HEK293 (cell line): ENCODE measurements around the gene PRDM11.

ENCODE experiments used
- CTCF ChIA-PET: fragments of 350-600 bp; formaldehyde crosslinking; extraction: SDS; loops from one replicate; lab custom pipeline; 2021; ENCODE audit warnings: antibody characterized with exemption; lab: Yijun Ruan, JAX
- POLR2A ChIA-PET: fragments of 300-600 bp; formaldehyde crosslinking; extraction: SDS; loops from one replicate; lab custom pipeline; 2020; ENCODE audit warnings: antibody characterized with exemption, inconsistent platforms; lab: Yijun Ruan, JAX
- H3K27ac ChIP-seq: fragments of 200-500 bp; sonication (Bioruptor generic); 2 replicates; pipeline ENCODE4 v1.5.1; 2014; ENCODE audit warnings: low read depth, low read length, control low read depth, inconsistent platforms; ENCODE audit errors: extremely low read depth
- H3K36me3 ChIP-seq, 2 experiments: fragments of 200-500 bp in 1 of 2; sonication (Bioruptor generic) in 1 of 2; 1 replicate in 1 of 2; 2 replicates in 1 of 2; pipeline ENCODE4 v1.5.1; 2014 to 2017; ENCODE audit warnings: inconsistent platforms in 2 of 2, low read length in 2 of 2; ENCODE audit not compliant: control insufficient read depth in 2 of 2, insufficient read depth in 1 of 2
- H3K4me1 ChIP-seq: fragments of 200-500 bp; sonication (Bioruptor generic); 2 replicates; pipeline ENCODE4 v1.5.1; 2014; ENCODE audit warnings: mild to moderate bottlenecking, low read length, inconsistent platforms; ENCODE audit not compliant: control insufficient read depth, insufficient read depth
- H3K4me3 ChIP-seq: 2 replicates; pipeline ENCODE4 v1.5.1; 2011; ENCODE audit warnings: low read depth, mild to moderate bottlenecking, control low read depth, low read length, moderate library complexity
- H3K9me3 ChIP-seq: fragments of 200-500 bp; sonication (Bioruptor generic); 2 replicates; pipeline ENCODE4 v1.5.1; 2014; ENCODE audit warnings: low read depth, low read length, inconsistent platforms; ENCODE audit not compliant: control insufficient read depth, insufficient read depth
- FEZF1 ChIP-seq: fragments of 450-650 bp; formaldehyde crosslinking; IDR thresholded peaks from 2 replicates; pipeline ENCODE4 v1.5.1; 2016; ENCODE audit warnings: missing biosample characterization, missing genetic modification characterization
- GFI1B ChIP-seq: fragments of 450-650 bp; formaldehyde crosslinking; IDR thresholded peaks from 2 replicates; pipeline ENCODE4 v1.5.1; 2016; ENCODE audit warnings: missing biosample characterization, missing genetic modification characterization
- INSM2 ChIP-seq: fragments of 450-650 bp; formaldehyde crosslinking; IDR thresholded peaks from 2 replicates; pipeline ENCODE4 v1.5.1; 2016; ENCODE audit warnings: missing biosample characterization, missing genetic modification characterization
- KLF1 ChIP-seq: fragments of 450-650 bp; formaldehyde crosslinking; IDR thresholded peaks from 2 replicates; pipeline ENCODE4 v1.5.1; 2016; ENCODE audit warnings: missing biosample characterization, missing genetic modification characterization
- KLF7 ChIP-seq: fragments of 450-650 bp; formaldehyde crosslinking; IDR thresholded peaks from 2 replicates; pipeline ENCODE4 v1.5.1; 2016; ENCODE audit warnings: missing biosample characterization, missing genetic modification characterization, borderline replicate concordance
- SALL2 ChIP-seq: fragments of 450-650 bp; formaldehyde crosslinking; IDR thresholded peaks from 2 replicates; pipeline ENCODE4 v1.5.0; 2017; ENCODE audit warnings: missing biosample characterization, mild to moderate bottlenecking, missing genetic modification characterization, borderline replicate concordance
- SP3 ChIP-seq: fragments of 450-650 bp; formaldehyde crosslinking; IDR thresholded peaks from 2 replicates; pipeline ENCODE4 v1.5.1; 2016; ENCODE audit warnings: missing biosample characterization, missing genetic modification characterization
- WT1 ChIP-seq: fragments of 450-650 bp; formaldehyde crosslinking; IDR thresholded peaks from 2 replicates; pipeline ENCODE4 v1.5.1; 2016; ENCODE audit warnings: missing biosample characterization, missing genetic modification characterization
- ZBTB10 ChIP-seq: fragments of 450-650 bp; formaldehyde crosslinking; IDR thresholded peaks from 2 replicates; pipeline ENCODE4 v1.5.1; 2016; ENCODE audit warnings: missing biosample characterization, missing genetic modification characterization
- ZBTB11 ChIP-seq: fragments of 450-650 bp; formaldehyde crosslinking; conservative IDR thresholded peaks from 2 replicates; pipeline ENCODE4 v1.5.1; 2016; ENCODE audit warnings: low read depth, missing biosample characterization, missing genetic modification characterization
- ZBTB8A ChIP-seq: fragments of 450-650 bp; formaldehyde crosslinking; IDR thresholded peaks from 2 replicates; pipeline ENCODE4 v1.5.1; 2016; ENCODE audit warnings: missing biosample characterization, missing genetic modification characterization
- ZFP3 ChIP-seq: fragments of 450-650 bp; formaldehyde crosslinking; IDR thresholded peaks from 2 replicates; pipeline ENCODE4 v1.5.1; 2016; ENCODE audit warnings: low read depth, missing biosample characterization, missing genetic modification characterization
- ZNF121 ChIP-seq: fragments of 450-650 bp; formaldehyde crosslinking; IDR thresholded peaks from 2 replicates; pipeline ENCODE4 v1.5.1; 2016; ENCODE audit warnings: missing biosample characterization, missing genetic modification characterization
- ZNF132 ChIP-seq: fragments of 450-650 bp; formaldehyde crosslinking; IDR thresholded peaks from 2 replicates; pipeline ENCODE4 v1.5.1; 2017; ENCODE audit warnings: missing biosample characterization, missing genetic modification characterization, borderline replicate concordance
- ZNF140 ChIP-seq: fragments of 450-650 bp; formaldehyde crosslinking; IDR thresholded peaks from 2 replicates; pipeline ENCODE4 v1.5.1; 2016; ENCODE audit warnings: missing biosample characterization, missing genetic modification characterization
- ZNF211 ChIP-seq: fragments of 450-650 bp; formaldehyde crosslinking; IDR thresholded peaks from 2 replicates; pipeline ENCODE4 v1.5.1; 2016; ENCODE audit warnings: low read depth, missing biosample characterization, missing genetic modification characterization
- ZNF266 ChIP-seq: fragments of 450-650 bp; formaldehyde crosslinking; IDR thresholded peaks from 2 replicates; pipeline ENCODE4 v1.5.1; 2016; ENCODE audit warnings: missing biosample characterization, missing genetic modification characterization, low read depth
- ZNF514 ChIP-seq: fragments of 450-650 bp; formaldehyde crosslinking; IDR thresholded peaks from 2 replicates; pipeline ENCODE4 v1.5.1; 2016; ENCODE audit warnings: missing biosample characterization, missing genetic modification characterization
- ZNF521 ChIP-seq: fragments of 450-650 bp; formaldehyde crosslinking; IDR thresholded peaks from 2 replicates; pipeline ENCODE4 v1.5.1; 2017; ENCODE audit warnings: missing biosample characterization, mild to moderate bottlenecking, missing genetic modification characterization
- ZNF561 ChIP-seq: fragments of 450-650 bp; IDR thresholded peaks from 2 replicates; pipeline ENCODE4 v1.5.1; 2018; ENCODE audit warnings: missing biosample characterization, missing genetic modification characterization, borderline replicate concordance
- ZNF670 ChIP-seq: fragments of 450-650 bp; formaldehyde crosslinking; IDR thresholded peaks from 2 replicates; pipeline ENCODE4 v1.5.1; 2016; ENCODE audit warnings: missing biosample characterization, missing genetic modification characterization, low read depth
- ZNF843 ChIP-seq: fragments of 450-650 bp; formaldehyde crosslinking; IDR thresholded peaks from 2 replicates; pipeline ENCODE4 v1.5.1; 2016; ENCODE audit warnings: missing biosample characterization, missing genetic modification characterization
- ZXDB ChIP-seq: fragments of 450-650 bp; formaldehyde crosslinking; IDR thresholded peaks from 2 replicates; pipeline ENCODE4 v1.5.1; 2016; ENCODE audit warnings: missing biosample characterization, missing genetic modification characterization
- TF ChIP-seq, protein P1 (sequence below): fragments of 450-650 bp; formaldehyde crosslinking; IDR thresholded peaks from 2 replicates; pipeline ENCODE4 v1.5.1; 2016; ENCODE audit warnings: missing biosample characterization, missing genetic modification characterization, low read depth
- TF ChIP-seq, protein P2 (sequence below): fragments of 450-650 bp; formaldehyde crosslinking; IDR thresholded peaks from 2 replicates; pipeline ENCODE4 v1.5.1; 2016; ENCODE audit warnings: missing biosample characterization, missing genetic modification characterization

PRDM11 gene

DNA sequence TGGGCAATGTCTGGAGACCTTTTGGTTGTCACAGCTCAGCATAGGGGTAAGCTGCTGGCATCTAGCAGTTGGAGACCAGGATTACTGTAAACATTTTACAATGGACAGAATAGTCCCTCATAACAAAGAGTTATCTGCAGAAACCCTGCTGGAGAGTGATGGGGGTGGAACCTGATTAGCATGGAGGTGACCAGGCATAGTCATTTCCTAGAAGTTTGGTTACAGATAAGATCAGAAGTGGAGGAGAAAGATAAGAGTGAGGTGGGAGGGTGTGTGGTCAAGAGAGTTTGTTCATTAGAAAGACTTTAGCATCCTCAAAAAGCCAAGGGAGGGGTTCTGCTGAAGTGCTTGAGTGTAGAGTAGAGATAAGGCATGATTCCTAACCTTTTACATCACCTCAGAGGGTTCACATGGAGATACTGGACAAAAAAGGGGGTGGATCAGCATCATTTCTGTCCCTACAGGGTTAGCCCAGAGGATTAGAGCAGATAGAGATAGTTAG is 38.8 kb downstream of the PRDM11 start (continued):
- TF ChIP-seq KLF7 (tag by site-specific recombination): no peak
- TF ChIP-seq ZNF843 (tag by site-specific recombination): no peak
- TF ChIP-seq, protein P1, sequence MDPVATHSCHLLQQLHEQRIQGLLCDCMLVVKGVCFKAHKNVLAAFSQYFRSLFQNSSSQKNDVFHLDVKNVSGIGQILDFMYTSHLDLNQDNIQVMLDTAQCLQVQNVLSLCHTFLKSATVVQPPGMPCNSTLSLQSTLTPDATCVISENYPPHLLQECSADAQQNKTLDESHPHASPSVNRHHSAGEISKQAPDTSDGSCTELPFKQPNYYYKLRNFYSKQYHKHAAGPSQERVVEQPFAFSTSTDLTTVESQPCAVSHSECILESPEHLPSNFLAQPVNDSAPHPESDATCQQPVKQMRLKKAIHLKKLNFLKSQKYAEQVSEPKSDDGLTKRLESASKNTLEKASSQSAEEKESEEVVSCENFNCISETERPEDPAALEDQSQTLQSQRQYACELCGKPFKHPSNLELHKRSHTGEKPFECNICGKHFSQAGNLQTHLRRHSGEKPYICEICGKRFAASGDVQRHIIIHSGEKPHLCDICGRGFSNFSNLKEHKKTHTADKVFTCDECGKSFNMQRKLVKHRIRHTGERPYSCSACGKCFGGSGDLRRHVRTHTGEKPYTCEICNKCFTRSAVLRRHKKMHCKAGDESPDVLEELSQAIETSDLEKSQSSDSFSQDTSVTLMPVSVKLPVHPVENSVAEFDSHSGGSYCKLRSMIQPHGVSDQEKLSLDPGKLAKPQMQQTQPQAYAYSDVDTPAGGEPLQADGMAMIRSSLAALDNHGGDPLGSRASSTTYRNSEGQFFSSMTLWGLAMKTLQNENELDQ: no peak
- no peak for TF ChIP-seq SALL2
- TF ChIP-seq GFI1B (tag by site-specific recombination): no peak
- TF ChIP-seq ZFP3 (tag by site-specific recombination): no peak
- 0 out of 2 replicates have a peak, but pooled peaks have one; percentile 40 for TF ChIP-seq ZXDB
- TF ChIP-seq INSM2 (tag by site-specific recombination): no peak
- TF ChIP-seq KLF1 (tag by site-specific recombination): peak; percentile 27; the same call in 1 of the 2 replicates
- TF ChIP-seq ZNF670 (tag by site-specific recombination): no peak
- no peak for TF ChIP-seq ZBTB10 (tag by site-specific recombination)
- no peak for TF ChIP-seq ZBTB8A (tag by site-specific recombination)
- no peak for TF ChIP-seq ZBTB11 (tag by site-specific recombination)
- TF ChIP-seq, protein P2, sequence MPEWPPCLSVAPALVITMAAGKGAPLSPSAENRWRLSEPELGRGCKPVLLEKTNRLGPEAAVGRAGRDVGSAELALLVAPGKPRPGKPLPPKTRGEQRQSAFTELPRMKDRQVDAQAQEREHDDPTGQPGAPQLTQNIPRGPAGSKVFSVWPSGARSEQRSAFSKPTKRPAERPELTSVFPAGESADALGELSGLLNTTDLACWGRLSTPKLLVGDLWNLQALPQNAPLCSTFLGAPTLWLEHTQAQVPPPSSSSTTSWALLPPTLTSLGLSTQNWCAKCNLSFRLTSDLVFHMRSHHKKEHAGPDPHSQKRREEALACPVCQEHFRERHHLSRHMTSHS (tag by site-specific recombination): no peak
- no peak for TF ChIP-seq ZNF140
- TF ChIP-seq ZNF121: no peak

DNA sequence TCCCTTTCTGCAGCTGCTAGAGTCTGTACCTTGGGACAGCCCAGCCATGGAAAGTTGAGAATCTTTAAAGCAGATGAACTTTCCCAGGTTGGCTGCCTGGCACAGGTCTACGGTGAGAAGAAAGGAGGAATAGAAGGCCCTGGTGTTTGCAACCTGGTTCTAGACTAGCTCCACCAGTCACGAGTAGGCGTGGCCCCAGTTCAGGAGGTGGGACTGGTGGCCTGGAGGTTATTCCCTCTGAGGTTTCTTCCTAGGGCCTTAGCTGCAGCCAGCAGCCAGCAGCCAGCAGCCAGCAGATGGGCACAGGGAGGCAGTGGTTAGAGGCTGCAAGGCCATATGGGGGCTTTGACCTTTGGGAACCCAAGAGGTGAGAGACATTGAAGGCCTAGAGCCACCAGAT is 40.9 kb downstream of the PRDM11 start:
- Histone ChIP-seq H3K27ac (no peak overlapping the region), H3K4me3 (no peak overlapping the region), H3K36me3 (peaks cover 0 to 19% of the 10 kb centered on the region in 2 experiments; a peak in 1 of 3 replicates), H3K4me1 (no peaks in the 10 kb centered on the region), H3K9me3 (no peaks in the 10 kb centered on the region)
- POLR2A ChIA-PET: no interaction called here
- CTCF ChIA-PET: no interaction called here
- TF ChIP-seq WT1 (tag by site-specific recombination): no peak
- no peak for TF ChIP-seq ZNF561 (tag by site-specific recombination)
- TF ChIP-seq ZNF514 (tag by site-specific recombination): no peak
- TF ChIP-seq, protein P2 (tag by site-specific recombination): no peak
- TF ChIP-seq ZNF132 (tag by site-specific recombination): no peak
- no peak for TF ChIP-seq ZNF266
- TF ChIP-seq FEZF1 (tag by site-specific recombination): no peak
- no peak for TF ChIP-seq ZNF211 (tag by site-specific recombination)
- no peak for TF ChIP-seq ZBTB8A (tag by site-specific recombination)
- no peak for TF ChIP-seq GFI1B (tag by site-specific recombination)
- TF ChIP-seq SP3 (tag by site-specific recombination): no peak
- TF ChIP-seq ZNF521 (tag by site-specific recombination): no peak
